ENCODE results near the gene LVRN.

Gene LVRN

DNA sequence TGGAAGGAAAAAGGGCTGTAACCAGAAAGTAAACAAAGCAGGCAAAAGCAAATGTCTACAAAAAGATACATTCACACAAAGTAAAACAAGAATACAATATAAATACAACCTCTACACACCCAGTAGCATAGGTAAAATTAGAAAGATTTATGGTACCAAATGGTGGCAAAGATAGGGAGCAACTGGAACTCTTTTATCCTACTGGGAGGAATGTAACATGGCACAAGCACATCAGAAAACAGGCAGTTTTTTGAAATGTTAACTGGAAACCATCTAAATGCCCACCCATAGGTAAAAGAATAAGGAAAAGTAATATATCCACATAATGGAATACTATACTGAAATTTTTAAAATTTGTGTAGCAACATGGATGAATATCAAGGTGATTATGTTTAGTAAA lies 61.3 kb downstream of the LVRN start:
- no peak for DNase-seq (ENCODE audit: low spot score)

DNA sequence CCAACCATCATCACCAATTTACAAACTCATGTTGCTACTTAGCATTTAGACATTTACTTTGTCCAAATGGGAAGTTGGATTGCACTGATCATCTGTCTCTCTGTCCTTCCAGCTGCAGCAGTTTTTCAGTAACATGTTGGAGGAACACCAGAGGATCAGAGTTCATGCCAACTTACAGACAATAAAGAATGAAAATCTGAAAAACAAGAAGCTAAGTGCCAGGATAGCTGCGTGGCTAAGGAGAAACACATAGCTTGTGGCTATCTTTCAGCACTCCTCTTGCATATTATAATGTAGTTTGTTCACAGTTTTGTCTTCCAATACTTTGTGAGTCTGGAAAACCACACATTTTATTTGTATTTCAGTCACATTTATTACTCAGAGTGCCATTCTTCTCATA lies 63.6 kb downstream of the LVRN start:
- peak; percentile 73 for DNase-seq (ENCODE audit: low spot score)

- peak; percentile 41 for DNase-seq (ENCODE audit: low spot score)
These were observed 69.8 kb downstream of the LVRN start, which contains the start of gene ARL14EPL for GRCh38 chr5:116032094-116032517. ARL14EPL (plus strand) TSS chr5:116032472; CDS start chr5:116051466, 18,994 bp downstream.

GRCh38 chr5:116032991-116033390 lies 70.7 kb downstream of the LVRN start:
- no peak for DNase-seq (ENCODE audit: low spot score)

GRCh38 chr5:116035123-116035522 lies 72.8 kb downstream of the LVRN start:
- DNase-seq (ENCODE audit: low spot score) = no peak

GRCh38 chr5:116037236-116037822 lies 75.1 kb downstream of the LVRN start:
- DNase-seq (ENCODE audit: low spot score) = no peak

- DNase-seq (ENCODE audit: low spot score) = no peak
These were observed 76.5 kb downstream of the LVRN start for GRCh38 chr5:116038817-116039216.

DNA sequence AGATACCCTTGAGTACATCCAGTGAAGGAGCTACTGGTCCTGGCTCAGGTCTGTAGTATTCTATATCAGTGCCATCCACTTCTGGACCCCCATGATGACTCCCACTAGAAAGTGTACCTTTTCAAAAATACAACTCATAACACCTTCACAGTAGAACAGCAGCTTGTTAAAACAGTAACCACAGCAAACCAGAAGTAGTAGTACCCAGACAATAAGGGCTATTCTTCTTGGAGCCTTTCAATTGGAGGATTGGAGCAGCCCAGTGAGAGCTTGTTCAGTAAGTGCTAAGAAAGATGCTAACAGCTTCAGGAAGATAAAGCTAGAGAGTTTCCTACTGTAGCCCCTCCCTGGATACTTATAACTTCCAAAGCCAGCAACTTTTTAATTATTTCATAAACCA lies 80.1 kb downstream of the LVRN start:
- no peak for DNase-seq (ENCODE audit: low spot score)

- DNase-seq (ENCODE audit: low spot score) = no peak
These were observed 81.8 kb downstream of the LVRN start for GRCh38 chr5:116044073-116044472.

- no peak for DNase-seq (ENCODE audit: low spot score)
These were observed 83.5 kb downstream of the LVRN start for GRCh38 chr5:116045821-116046220.

DNA sequence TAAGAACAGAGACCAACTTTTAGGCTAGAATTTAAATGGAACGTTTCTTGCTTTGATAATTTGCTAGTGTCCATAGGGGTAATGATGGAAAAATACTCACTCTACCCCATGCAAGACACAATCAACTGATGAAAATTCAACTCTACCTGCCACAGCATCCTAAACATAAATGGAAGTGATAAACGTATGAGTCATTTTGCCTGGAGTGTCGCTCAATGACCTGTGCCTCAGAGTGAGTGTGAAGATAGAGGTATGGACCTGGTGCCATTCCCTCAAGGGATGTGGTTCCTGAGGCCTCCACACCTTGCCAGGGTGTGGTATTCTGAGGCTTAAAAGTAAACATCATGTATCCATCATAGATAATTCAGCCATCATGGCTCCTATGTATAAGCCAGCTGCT lies 84.0 kb downstream of the LVRN start:
- no peak for DNase-seq (ENCODE audit: low spot score)

GRCh38 chr5:116046823-116047222 lies 84.5 kb downstream of the LVRN start:
- no peak for DNase-seq (ENCODE audit: low spot score)

DNA sequence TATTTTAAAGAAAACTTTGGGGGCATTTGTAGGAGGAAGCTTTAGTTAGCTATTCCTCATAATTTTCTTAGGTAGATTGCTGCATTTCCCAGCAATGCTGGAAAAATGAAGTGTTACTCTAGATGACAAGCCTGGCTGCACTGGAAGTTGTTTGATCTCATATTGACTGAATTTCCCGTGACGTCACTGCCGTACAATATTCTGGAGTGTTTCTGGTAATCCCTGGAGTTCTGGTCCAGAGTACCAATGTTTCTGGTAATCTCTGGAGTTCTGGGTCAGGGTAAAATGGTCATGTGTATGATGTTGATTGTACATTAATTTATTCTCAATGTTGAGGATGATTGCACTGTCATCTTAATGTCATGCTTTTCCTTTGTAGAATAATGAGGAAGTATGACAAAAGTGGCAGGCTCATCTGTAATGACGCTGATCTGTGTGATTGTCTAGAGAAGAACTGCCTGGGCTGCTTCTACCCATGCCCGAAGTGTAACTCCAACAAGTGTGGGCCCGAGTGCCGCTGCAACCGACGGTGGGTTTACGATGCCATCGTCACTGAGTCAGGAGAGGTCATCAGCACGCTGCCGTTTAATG lies 96.2 kb downstream of the LVRN start:
- DNase-seq (ENCODE audit: low spot score) = no peak

GRCh38 chr5:116062352-116062751 lies 100.1 kb downstream of the LVRN start:
- no peak for DNase-seq (ENCODE audit: low spot score)

DNA sequence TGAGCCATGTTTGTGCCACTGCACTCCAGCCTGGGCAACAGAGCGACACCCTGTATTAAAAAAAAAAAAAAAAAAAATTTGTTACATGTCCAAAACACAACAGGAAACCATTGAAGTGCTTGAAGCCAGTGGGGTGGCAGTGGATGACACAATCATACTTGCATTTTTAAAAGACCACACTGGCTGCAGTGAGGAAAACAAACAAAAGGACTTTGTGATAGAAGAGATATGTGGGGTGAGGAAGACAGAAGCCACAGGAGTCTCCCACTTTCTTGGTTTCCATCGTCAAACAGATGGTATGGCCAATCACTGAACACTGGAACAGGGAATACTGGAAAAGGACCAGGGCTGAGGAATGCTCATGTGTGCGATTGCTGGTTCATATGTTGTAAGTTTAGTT lies 101.7 kb downstream of the LVRN start:
- no peak for DNase-seq (ENCODE audit: low spot score)

- peak; percentile 74 for DNase-seq (ENCODE audit: low spot score)
These were observed 105.9 kb downstream of the LVRN start for GRCh38 chr5:116068028-116068632.

- no peak for DNase-seq (ENCODE audit: low spot score)
These were observed 108.9 kb downstream of the LVRN start for GRCh38 chr5:116071211-116071610.

DNA sequence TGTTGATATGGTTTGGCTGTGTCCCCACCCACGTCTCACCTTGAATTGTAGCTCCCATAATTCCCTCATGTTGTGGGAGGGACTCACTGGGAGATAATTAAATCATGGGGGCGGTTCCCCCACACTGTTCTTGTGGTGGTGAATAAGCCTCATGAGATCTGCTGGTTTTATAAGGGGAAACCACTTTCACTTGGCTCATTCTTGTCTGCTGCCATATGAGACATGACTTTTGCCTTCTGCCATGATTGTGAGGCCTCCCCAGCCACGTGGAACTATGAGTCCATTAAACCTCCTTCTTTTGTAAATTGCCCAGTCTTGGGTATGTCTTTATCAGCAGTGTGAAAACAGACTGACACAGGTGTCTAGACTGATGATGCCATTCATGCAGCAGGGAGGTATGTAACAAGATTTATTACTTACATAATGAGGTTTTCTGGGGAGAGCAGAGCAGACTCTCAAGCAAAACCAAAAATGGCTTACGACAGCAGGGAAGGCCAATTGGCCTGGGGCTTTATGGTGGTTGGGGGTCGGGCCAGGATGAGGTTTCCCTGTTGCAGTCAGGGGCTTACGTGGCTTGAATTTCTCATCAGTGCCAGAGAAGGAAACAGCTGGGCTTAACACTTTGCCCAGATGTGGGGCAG lies 113.0 kb downstream of the LVRN start:
- DNase-seq (ENCODE audit: low spot score) = no peak

- peak; percentile 77 for DNase-seq (ENCODE audit: low spot score)
These were observed 114.2 kb downstream of the LVRN start for GRCh38 chr5:116076496-116076895.

Data from pons (tissue), 1 donor.